Ovary (tissue), 3 donors: ENCODE results near the gene C21orf91.

Experiments
- EP300 ChIP-seq: sonication (generic); formaldehyde crosslinking; IDR thresholded peaks from one replicate; pipeline ENCODE4 v1.6.1; 2017; ENCODE audit warnings: antibody characterized with exemption
- TF ChIP-seq, protein P1 (sequence below), 3 donors: fragments of 450-650 bp in 2 of 3; fragments of 200-600 bp in 1 of 3; IDR thresholded peaks; one replicate each; pipeline versions ENCODE4 v1.5.1 to v1.8.0; 2016 to 2022; ENCODE audit warnings: antibody characterized with exemption in 3 of 3, mild to moderate bottlenecking in 1 of 3
- donor health status: DM: no; HTN: no; CAD: no.

DNA sequence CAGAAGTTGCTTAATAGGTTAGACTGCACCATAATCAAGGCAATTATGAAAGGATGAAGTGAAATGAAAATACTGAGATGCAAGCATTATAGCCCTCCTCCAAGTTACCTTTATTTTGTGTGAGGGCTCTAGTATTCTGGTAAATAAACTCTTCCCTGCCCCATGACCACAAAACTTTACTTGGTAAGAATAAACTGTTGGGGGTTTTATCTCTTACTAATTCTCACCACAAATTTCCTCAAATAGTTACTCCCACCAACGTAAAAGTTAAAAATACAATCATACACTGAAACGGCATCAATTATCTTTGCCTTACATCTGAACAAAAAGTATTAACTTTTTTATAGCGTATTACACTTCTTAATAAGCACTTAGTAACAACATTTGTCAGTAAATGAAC lies 29.5 kb downstream of the C21orf91 start:
- TF ChIP-seq, protein P1, sequence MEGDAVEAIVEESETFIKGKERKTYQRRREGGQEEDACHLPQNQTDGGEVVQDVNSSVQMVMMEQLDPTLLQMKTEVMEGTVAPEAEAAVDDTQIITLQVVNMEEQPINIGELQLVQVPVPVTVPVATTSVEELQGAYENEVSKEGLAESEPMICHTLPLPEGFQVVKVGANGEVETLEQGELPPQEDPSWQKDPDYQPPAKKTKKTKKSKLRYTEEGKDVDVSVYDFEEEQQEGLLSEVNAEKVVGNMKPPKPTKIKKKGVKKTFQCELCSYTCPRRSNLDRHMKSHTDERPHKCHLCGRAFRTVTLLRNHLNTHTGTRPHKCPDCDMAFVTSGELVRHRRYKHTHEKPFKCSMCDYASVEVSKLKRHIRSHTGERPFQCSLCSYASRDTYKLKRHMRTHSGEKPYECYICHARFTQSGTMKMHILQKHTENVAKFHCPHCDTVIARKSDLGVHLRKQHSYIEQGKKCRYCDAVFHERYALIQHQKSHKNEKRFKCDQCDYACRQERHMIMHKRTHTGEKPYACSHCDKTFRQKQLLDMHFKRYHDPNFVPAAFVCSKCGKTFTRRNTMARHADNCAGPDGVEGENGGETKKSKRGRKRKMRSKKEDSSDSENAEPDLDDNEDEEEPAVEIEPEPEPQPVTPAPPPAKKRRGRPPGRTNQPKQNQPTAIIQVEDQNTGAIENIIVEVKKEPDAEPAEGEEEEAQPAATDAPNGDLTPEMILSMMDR (IDR thresholded peaks at IDR 0.05) = no peak
- no peak for TF ChIP-seq EP300
